Stimulated activated CD8-positive, alpha-beta memory T cell treated with anti-CD3 and anti-CD28 coated beads, Interleukin-4, amount 100 ng/mL, for 4 hours (primary cell): Measurements from ENCODE around the gene PAIP1.
"Not testable (repeated sequence)": the region's sequence is repeated elsewhere in the genome, so short reads cannot be mapped to it uniquely, and the experiment has no call there.

ENCODE experiments used
- DNase-seq, 2 donors: peaks; one replicate each; pipeline ENCODE4 v3.0.0-alpha.2; 2020; ENCODE audit warnings: low read depth in 2 of 2, low spot score in 1 of 2

The PAIP1 gene

GRCh38 chr5:43556857-43557542, at the start of gene PAIP1:
Gene PAIP1 (minus strand): TSS chr5:43557077. CDS start chr5:43556846, 231 bp downstream.
- peak; percentile 51 to 63 for DNase-seq

GRCh38 chr5:43606351-43606750, 49.5 kb upstream of the PAIP1 start:
- DNase-seq, result no peak

- DNase-seq, result no peak
Observed at GRCh38 chr5:43604699-43605098, 47.8 kb upstream of the PAIP1 start.

DNA sequence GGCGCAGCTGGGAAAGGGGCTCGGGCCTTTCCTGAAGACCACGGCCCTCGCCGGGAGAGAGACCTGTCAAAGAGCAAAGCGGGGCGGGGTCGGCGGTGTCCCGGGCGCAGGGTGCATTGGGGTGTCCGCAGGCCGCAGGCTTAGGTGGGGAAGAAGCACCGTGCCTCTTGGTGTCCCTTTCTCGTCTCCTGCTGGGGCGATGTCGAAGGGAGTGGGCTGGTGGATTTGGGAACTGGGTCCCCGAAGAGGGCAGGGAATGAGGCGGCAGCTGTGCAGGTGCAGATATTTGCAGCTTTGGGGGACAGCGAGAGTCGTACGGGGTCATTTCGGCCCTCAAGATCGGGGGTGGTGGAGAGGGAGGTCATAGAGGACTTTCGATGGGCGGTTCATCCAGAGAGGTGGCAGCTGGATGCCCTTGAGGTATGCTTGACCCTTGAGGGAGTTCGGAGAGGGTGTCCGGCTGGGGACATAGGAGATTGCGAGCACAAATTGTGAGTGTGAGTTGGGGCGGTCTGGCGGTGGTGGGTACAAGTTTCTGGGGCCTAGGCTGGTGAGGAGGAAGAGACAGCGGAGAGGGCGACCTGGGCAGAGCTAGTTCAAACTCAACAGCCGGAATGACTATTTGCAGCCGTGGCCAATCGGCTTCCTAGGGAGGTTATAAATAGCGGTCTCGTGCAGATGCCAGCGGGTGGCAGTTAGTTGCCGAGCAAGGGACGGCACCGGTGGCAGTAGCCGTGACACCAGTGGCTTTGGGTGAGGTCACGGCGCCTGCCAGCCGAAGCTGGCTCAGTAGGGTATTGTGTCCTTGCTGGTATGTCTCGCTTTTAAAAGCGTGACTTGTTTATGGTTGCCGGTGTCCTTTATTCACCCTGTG, 46.7 kb upstream of the PAIP1 start:
- peak in 1 of 2 donors; percentile 35 for DNase-seq

DNA sequence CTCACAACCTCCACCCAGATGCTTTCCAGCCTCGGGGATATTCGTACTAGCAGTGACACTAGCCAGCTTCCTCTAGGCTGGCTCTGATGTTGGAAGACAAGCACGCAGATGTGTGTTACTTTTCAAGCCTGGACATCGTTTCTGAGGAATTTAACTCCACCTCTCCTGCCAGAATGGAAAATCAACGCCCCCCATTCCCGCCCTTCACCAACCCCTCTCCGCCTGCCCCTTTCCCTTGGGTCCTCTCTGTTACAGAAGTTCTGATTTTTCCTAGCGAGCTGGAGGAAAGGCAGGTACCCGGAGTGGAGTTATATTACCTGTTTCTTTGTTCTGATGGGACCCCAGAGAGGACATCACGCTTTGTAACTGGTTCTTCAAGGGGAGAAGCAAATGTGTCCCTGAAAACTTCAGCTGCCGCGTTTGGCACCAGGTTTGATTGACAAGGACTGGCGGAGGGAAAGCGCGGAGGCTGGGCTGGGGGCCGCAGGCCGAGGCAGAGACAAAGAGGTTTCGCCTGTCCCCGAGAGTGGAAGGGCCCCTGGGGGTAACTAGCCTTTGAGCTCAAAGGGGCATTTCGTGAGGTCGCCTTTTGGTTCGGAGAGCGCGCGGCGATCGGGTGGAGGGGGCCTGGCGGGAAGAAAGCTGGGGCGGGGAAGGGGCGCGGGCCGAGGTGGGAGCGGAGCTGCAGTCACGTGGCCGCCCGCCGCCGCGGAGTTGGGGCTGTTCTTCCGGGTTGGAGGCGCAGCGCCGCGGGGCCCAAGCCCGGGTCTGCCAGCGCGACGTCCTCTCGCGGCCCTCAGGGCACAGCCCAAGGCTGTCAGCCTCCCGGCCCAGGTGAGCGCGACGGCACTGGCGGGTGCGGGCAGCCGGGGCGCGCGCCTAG, 45.8 kb upstream of the PAIP1 start, which contains the start of gene NNT:
Gene NNT (plus strand): TSS at position 720 of the 883 bp plus-strand sequence. CDS start 6,016 bp downstream, outside the sequence.
- DNase-seq, result peak; percentile 44 to 54

DNA sequence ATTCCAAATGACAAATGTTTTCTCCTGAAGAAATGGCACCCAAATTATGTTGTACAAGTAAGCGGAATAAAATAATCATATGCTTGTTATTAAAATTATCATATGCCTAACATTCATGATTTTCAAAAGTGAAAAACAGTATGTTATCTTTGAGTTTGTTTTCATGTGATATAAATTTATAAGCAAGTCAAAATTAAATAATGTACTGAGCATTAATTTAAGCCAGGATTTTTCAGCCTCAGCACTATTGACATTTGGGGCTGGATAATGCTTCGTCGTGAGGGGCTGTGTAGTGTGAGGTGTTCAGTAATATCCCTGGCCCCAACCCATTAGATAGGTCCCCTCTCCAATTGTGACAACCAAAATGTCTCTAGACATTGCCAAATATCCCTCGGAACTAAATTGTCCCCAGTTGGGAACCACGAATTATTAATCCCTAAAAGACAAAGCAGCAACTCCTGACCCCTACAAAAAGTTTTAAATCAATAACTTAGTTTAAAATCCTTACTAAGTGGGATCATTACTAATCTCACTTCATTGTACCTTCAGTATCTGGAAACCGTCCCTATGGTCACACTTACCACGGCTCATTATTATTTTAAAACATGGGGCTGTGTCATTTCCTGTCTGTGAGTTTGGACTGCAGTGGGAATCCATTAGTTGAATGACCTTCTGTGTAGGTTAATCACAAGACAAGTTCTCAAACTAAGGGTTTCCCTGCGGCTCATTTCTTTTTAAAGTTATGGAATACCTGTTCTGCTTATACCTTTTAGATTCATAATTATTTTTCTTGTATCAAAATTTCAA, 44.8 kb upstream of the PAIP1 start:
- no peak for DNase-seq

- DNase-seq, result not testable (repeated sequence)
Observed at GRCh38 chr5:43598927-43599326, 42.0 kb upstream of the PAIP1 start.

DNA sequence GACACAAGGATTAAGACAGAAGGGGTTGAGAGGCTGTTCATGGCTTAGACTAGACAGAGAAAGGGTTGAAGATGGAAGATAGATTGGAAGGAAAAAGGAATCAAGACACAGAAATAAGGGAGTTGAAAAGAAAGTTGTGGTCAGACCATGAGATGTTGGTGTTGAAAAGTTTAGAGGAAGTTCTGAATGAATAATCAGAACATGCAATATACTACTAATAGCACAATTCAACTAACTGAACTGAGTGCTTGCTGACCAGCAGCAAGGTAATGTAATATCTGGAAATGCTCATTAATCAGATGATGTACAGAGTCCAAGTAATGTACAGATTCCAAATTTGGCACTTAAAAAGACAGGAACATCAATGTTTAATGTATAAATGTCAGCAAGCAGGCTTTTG, 35.5 kb upstream of the PAIP1 start:
- DNase-seq, result no peak

DNA sequence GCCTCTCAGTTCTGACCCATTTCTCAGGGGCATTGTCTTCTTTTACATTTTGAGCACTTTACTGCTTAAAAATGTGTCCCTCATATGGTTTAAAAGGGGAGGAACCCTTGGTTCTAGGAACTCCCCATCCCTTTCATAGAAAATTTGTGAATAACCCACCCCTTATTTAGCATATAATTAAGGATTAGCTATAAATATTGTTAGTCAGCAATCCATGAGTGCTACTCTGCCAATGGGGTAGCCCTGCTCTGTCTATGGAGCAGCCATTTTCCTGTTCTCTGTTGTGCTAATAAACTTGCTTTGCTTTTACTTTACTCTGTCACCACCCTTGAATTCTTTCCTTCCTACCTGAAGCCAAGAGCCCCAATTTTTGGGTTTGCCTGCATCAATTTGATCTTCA, 33.8 kb upstream of the PAIP1 start:
- no peak for DNase-seq

DNA sequence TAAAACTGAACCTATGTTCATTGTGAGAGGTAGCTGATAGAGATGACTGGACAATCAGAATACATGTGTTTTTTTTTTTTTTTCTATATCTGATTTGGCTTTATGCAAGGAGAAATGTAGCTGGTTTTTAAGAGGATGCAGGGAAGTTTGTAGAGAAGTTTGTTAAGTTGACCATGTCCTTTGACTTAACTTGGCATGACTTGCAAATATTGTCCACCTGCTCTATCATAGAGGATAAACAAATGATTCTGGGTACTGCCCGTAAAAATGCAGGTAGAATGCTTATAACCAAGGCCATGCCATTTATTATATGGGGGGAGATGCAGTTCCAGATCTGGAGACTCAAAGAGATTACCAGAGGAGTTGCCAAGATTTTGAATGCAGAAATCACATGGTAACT, 32.4 kb upstream of the PAIP1 start:
- DNase-seq, result no peak

GRCh38 chr5:43588842-43589241, 32.0 kb upstream of the PAIP1 start:
- DNase-seq, result no peak

DNA sequence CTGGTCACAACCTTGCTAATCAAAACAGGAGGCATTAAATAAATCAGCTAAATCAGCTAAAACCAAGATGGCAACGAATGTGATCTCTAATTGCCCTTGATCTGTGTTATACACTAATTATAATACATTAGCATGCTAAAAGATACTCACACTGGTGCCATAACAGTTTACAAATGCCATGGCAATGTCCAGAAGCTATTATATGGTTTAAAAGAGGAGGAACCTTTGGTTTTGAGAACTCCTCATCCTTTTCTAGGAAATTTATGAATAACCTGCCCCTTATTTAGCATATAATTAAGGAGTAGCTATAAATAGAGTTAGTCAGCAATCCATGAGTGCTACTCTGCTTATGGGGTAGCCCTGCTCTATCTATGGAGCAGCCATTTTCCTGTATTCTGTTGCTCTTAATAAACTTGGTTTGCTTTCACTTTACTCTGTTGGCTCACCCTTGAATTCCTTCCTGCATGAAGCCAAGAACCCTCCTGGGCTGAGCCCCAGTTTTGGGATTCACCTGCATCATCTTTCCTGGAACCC, 27.4 kb upstream of the PAIP1 start:
- DNase-seq, result no peak

- no peak for DNase-seq
Observed at GRCh38 chr5:43583724-43584123, 26.8 kb upstream of the PAIP1 start.

DNA sequence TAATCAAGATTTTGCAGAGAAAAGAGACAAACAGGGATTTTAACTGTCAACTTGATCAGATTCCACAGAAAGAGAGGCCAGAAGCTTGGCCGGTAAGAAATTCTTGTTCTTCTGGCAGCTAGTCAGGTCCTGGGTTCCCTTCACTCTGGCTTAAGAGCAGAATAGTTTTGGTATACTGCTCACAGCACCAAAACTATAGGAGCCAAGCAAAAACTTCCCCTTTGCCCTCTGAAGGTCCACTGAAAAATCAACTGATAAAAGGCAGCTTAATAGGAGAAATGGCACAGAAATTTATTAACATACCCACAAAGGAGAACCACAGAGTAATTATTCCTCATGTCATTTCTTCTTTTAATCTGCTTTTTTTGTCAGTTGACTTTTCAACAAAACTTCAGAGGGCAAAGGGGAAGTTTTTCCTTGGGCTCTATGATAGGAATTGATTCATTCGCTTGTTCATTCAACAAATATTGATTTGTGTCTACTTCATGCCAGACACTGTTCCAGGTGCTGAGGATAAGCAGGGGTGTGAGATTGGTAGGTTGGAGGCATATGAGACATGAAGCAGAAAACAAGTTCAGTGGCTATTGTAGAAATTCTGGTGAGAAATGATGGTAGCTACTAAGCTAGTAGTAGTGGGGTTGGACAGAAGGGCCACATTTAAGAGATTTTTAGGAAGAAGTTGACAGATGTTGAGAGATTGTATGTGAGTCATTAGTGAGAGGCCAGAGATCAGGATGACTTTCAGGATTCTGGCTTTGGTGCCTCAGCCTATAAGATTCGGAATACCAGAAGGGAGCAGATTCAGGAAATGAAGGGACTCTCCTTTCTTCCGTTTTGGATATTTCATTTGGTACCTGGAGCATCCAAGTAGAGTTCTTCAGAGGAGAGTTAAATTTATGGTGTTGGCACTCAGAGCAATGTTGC, 25.5 kb upstream of the PAIP1 start:
- no peak for DNase-seq

DNA sequence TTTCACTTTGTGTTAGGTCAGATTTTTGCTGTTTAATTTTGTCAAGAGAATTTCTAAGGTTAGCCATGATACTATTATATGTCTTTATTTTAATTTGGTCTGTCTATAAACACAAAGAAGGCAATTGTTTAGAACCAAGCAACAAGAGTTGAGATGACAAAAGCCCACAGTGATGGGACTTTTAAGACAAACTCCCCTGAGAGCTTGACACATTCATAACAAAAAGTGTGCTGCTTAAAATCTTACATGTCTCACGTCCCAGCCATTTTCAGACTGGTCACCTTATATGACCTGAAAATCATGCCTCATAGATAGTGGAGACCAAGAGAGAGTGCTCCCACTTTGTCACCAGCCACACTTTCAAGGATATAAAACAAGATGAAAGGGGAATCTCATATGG, 24.5 kb upstream of the PAIP1 start:
- DNase-seq, result no peak

GRCh38 chr5:43580402-43581210, 23.7 kb upstream of the PAIP1 start:
- DNase-seq, result not testable (repeated sequence)

- no peak for DNase-seq
Observed at GRCh38 chr5:43573058-43573457, 16.2 kb upstream of the PAIP1 start.

- DNase-seq, result no peak
Observed at GRCh38 chr5:43572357-43572756, 15.5 kb upstream of the PAIP1 start.
